Effector memory CD4-positive, alpha-beta T cell (primary cell): Measurements from ENCODE around the gene PBOV1.
"Not testable (repeated sequence)": the region's sequence is repeated elsewhere in the genome, so short reads cannot be mapped to it uniquely, and the experiment has no call there.

Experiments used
- DNase-seq, 3 donors: peaks; one replicate each; pipeline ENCODE4 v3.0.0-alpha.2; 2020
- H3K27ac ChIP-seq: 2 replicates; pipeline ENCODE4 v1.7.0; 2013; ENCODE audit warnings: mild to moderate bottlenecking, low read length, moderate library complexity; ENCODE audit not compliant: insufficient read depth, poor library complexity, severe bottlenecking
- H3K27me3 ChIP-seq: replicated peaks from 2 replicates; pipeline ENCODE4 v1.7.0; 2013; ENCODE audit warnings: mild to moderate bottlenecking, low read length; ENCODE audit not compliant: insufficient read depth, control insufficient read depth, poor library complexity, severe bottlenecking
- H3K36me3 ChIP-seq: 2 replicates; pipeline ENCODE4 v1.7.0; 2013; ENCODE audit warnings: mild to moderate bottlenecking, low read length, moderate library complexity; ENCODE audit not compliant: control insufficient read depth, insufficient read depth
- H3K4me1 ChIP-seq: 2 replicates; pipeline ENCODE4 v1.7.0; 2013; ENCODE audit warnings: low read length, mild to moderate bottlenecking; ENCODE audit not compliant: control insufficient read depth, insufficient read depth, poor library complexity, severe bottlenecking
- H3K4me3 ChIP-seq: 2 replicates; pipeline ENCODE4 v1.7.0; 2013; ENCODE audit warnings: low read length, low read depth, mild to moderate bottlenecking; ENCODE audit not compliant: insufficient read depth, poor library complexity, severe bottlenecking
- H3K9me3 ChIP-seq: 2 replicates; pipeline ENCODE4 v1.7.0; 2013; ENCODE audit warnings: mild to moderate bottlenecking, low read length, moderate library complexity; ENCODE audit not compliant: control insufficient read depth

Gene PBOV1

DNA sequence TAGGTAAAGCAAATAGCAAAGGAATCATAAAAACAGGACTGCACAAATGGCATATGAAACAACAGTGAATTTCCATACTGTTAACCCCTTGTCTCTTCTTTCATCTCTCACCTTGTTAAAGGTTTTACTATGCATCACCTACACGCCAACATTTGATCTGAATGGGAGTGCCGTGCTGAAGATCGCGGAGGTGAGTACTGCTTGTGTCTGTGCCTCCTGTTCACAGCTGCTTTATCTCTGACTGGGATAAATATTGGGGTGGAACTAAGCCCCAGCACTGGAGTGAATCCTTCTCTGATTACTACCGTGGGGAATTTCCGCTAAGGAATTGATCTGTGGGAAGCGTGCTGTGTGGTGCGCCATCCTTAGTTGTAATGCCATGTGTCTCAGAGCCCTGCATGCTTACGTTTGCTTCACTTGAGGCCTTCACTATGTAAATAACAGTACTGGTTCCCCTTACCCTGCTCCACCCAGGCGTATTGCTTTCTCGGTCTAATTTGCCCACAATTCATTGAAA is 11.4 kb upstream of the PBOV1 start:
- Histone ChIP-seq H3K4me1 (no peaks in the 10 kb centered on the region), H3K4me3 (no peak overlapping the region), H3K27me3 (no peaks in the 10 kb centered on the region), H3K27ac (no peak overlapping the region), H3K9me3 (no peaks in the 10 kb centered on the region), H3K36me3 (no peaks in the 10 kb centered on the region)
- no peak for DNase-seq

DNA sequence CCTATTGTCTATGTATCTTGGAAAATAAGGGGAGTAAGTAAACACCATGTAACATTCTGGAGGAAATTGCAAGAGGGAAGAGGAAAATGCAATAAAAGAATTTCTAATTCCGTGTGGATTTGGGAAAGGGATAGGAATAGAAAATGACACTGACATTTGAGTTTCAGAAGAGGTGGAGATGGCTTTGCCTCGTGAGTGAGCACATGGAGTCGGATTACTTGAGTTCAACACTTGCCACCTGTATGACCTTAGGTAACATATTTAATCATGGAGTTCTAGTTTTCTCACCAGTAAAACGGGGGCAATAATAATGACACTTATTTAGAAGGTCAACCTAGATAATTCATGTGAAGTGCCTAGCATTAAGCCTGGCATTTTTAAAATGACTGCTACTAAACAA is 10.8 kb upstream of the PBOV1 start:
- Histone ChIP-seq H3K4me3 (no peak overlapping the region), H3K36me3 (no peaks in the 10 kb centered on the region), H3K9me3 (no peaks in the 10 kb centered on the region), H3K27ac (no peak overlapping the region), H3K4me1 (no peaks in the 10 kb centered on the region), H3K27me3 (no peaks in the 10 kb centered on the region)
- no peak for DNase-seq

DNA sequence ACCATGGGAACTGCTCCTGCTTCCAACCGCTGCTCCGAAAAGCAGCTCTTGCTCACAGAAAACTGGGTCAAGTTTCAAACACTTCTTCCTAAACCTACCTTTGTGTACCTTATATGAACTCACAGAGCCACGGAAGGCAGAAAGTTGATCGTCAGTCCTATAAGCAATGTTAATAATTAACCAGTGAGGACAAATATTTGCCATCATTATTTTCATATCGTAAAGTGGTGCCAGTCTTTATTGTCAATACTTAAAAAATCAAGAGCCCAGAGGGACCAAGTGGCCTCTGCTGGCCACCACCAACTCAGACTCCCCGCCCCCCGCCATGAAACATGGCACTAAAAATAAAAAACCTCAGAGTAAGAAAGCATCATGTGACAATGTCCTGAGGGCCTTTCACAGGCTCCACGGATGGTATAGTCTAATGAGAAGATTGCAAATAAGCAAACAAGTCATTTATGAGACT is 9.1 kb upstream of the PBOV1 start:
- no peaks in the 10 kb centered on the region for H3K36me3 ChIP-seq
- no peak for DNase-seq
- no peak overlapping the region for H3K27ac ChIP-seq
- no peaks in the 10 kb centered on the region for H3K27me3 ChIP-seq
- H3K9me3 ChIP-seq, result no peaks in the 10 kb centered on the region
- H3K4me1 ChIP-seq, result no peaks in the 10 kb centered on the region
- no peak overlapping the region for H3K4me3 ChIP-seq

DNA sequence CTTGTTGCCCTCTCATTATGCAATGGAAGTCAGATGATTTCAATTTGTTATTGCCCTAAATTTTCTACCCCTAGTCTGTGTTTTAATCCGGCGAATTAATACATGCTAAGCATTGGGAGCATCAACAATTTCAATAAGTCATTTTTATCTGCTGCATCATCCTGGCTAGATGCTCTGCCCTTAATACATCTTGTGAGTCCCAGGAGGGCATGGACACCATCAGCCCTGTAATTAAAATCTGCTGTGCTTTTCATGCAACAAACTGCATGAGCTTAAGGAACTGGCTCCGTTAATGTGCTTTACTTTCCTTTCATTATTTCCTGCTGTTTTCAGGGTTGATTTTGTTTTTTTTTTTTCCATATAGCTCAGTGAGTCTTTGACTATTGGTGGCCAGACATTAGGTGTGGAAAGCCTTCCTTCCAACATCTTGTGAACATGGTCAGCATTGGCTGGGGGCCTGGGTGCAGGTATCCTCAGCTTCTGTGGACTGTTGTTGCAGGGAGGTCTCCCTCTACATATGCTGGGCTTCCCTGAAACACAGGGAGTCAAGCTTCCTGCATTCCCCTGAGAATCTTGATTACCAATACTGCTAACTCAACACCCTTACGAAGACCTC is 8.5 kb upstream of the PBOV1 start:
- no peak for DNase-seq
- Histone ChIP-seq H3K27ac (no peak overlapping the region), H3K4me3 (no peak overlapping the region), H3K4me1 (no peaks in the 10 kb centered on the region), H3K36me3 (no peaks in the 10 kb centered on the region), H3K9me3 (no peaks in the 10 kb centered on the region), H3K27me3 (no peaks in the 10 kb centered on the region)

DNA sequence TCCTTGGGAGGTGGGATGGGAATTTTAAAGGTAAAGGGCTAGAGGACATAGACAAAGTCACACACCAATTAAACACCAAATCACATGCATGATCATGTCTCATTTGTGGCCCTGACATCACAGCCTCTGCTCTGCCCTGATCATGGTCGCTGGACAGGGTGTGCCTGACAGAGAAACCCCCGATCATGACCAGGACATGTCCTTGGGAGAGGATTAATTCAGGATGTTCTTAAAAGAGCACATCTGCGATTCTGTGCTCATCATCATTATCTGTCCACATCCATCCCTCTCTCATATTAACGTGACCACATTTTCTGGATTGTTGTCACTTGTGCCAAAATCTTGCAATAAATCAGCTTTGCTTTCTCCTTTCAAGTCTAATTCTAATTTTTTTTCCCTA is 7.7 kb upstream of the PBOV1 start:
- no peaks in the 10 kb centered on the region for H3K9me3 ChIP-seq
- no peaks in the 10 kb centered on the region for H3K27me3 ChIP-seq
- no peaks in the 10 kb centered on the region for H3K36me3 ChIP-seq
- no peak overlapping the region for H3K27ac ChIP-seq
- DNase-seq, result no peak
- no peaks in the 10 kb centered on the region for H3K4me1 ChIP-seq
- no peak overlapping the region for H3K4me3 ChIP-seq

DNA sequence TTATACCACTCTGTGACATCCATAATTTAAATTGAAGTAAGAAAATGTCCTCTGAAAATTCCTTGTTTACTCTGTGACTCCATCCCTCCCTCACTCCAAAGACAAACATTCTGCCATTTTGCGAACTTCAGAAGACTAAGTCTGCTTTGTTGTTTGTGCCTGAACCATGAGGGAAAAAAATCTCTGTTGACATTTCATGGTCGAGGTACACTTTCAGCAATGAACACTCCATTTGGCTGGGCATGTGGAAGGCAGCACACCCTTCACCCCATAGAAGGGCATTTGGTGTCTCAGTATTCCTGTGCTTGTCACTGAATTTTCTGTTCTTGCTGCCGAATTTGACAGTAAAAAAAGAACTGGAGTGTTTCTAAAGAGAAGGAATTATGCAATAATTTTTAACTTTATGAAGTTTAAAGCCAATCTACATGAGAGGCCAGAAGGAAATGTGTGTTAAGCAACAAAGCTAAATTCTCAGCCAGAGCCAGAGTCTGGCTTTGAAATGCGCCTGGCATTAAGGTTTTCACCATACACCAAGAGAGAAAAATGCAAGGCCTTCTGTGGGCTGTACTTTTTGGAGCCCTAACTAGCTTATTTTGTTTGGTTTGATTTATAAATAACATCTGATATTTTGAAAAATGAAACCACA is 4.7 kb upstream of the PBOV1 start:
- Histone ChIP-seq H3K27ac (no peak overlapping the region), H3K36me3 (no peaks in the 10 kb centered on the region), H3K27me3 (no peaks in the 10 kb centered on the region), H3K4me3 (no peak overlapping the region), H3K4me1 (no peaks in the 10 kb centered on the region), H3K9me3 (no peaks in the 10 kb centered on the region)
- no peak for DNase-seq

DNA sequence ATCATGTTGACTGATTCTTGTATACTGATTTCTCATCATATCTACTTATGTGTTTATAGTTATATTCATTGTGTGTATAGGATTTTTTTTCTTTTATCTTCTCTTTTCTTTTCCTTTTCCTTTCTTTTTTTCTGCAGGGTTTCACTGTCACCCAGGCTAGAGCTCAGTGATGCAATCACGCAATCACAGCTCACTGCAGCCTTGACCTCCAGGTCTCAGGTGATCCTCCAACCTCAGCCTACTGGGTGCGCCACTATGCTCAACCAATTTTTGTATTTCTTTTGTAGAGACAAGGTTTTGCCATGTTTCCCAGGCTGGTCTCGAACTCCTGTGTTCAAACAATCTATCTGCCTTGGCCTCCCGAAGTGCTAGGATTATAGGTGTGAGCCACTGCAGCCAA is 1.6 kb upstream of the PBOV1 start:
- DNase-seq, result no peak
- Histone ChIP-seq H3K4me1 (no peaks in the 10 kb centered on the region), H3K27ac (no peak overlapping the region), H3K36me3 (no peaks in the 10 kb centered on the region), H3K9me3 (no peaks in the 10 kb centered on the region), H3K27me3 (no peaks in the 10 kb centered on the region), H3K4me3 (no peak overlapping the region)

DNA sequence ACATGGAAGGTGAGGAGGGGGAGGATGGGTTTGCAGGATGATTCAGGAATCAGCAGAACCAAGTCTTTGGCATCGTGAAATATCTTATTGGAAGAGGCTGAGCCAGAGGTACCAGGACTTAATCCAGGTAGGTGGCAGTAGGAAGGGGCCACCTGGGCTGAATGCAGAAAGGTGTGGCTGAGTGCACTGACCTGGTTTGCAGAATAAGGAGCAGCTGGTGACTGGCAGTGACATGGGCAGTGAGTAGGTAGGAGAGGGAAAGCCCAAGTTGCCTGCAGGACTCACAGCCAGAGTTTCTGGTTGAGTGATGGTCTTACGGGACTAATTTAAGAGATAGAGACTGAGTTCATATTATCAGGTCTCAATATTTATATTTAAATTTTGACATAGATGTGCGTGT is 1.1 kb upstream of the PBOV1 start:
- Histone ChIP-seq H3K36me3 (no peaks in the 10 kb centered on the region), H3K27ac (no peak overlapping the region), H3K4me3 (no peak overlapping the region), H3K27me3 (no peaks in the 10 kb centered on the region), H3K9me3 (no peaks in the 10 kb centered on the region), H3K4me1 (no peaks in the 10 kb centered on the region)
- DNase-seq, result no peak

DNA sequence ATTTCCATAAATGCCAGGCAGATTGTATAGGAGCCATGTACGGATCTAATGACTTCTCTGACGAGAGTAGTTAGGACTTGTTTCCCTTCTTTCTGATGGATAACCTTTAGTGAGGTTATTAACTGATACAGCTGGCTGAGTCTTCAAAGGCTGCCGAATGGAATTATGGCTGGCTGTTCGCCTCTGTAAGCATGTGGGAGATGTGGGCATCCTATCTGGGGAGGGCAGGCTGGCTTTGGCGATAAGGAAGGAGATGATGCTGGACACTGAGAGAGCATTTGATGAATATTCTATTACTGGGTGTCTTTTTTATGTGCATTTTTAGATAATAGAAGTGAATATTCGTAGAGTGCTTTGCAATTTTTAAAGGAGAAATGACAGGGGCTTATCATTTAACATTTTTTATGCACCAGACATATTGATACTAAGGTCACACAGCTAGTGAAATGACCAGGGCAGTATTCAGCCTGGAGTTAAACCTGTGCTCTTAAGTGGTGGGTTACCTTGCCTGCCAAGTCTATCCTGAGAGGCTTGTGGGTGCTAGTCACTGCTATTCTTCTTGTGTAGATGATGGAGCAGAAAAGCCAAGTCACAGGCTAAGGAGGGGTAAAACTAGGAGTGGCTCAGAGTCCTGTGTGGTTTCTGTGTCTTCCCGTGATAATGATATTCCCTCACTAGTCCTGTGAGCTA is 3.1 kb downstream of the PBOV1 start:
- DNase-seq, result no peak
- no peak overlapping the region for H3K4me3 ChIP-seq
- H3K36me3 ChIP-seq, result no peaks in the 10 kb centered on the region
- H3K27ac ChIP-seq, result no peak overlapping the region
- no peaks in the 10 kb centered on the region for H3K4me1 ChIP-seq
- H3K27me3 ChIP-seq, result no peaks in the 10 kb centered on the region
- H3K9me3 ChIP-seq, result no peaks in the 10 kb centered on the region

DNA sequence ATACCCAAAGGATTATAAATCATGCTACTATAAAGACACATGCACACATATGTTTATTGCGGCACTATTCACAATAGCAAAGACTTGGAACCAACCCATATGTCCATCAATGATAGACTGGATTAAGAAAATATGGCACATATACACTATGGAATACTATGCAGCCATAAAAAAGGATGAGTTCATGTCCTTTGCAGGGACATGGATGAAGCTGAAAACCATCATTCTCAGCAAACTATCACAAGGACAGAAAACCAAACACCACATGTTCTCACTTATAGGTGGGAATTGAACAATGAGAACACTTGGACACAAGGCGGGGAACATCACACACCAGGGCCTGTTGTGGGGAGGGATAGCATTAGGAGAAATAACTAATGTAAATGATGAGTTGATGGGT is 5.8 kb downstream of the PBOV1 start:
- H3K27me3 ChIP-seq, H3K9me3 ChIP-seq, H3K27ac ChIP-seq, H3K36me3 ChIP-seq, H3K4me3 ChIP-seq, DNase-seq, H3K4me1 ChIP-seq: not testable (repeated sequence)
